Breast epithelium (tissue), 4 donors: ENCODE results near the gene ADAMTS3. TPM values are rescaled to one million over a fixed set of nuclear protein-coding genes. Genes with fewer than 3 reads are reported as not detected.

Experiments used
- DNase-seq, 2 donors: peaks; one replicate each; pipeline ENCODE4 v3.0.0-alpha.2; 2019; ENCODE audit warnings: low spot score in 2 of 2
- H3K27ac ChIP-seq, 2 donors: fragments of 200-600 bp; sonication (generic) in 1 of 2; one replicate each; pipeline ENCODE4 v1.5.1; 2016 to 2019; ENCODE audit warnings: mild to moderate bottlenecking in 1 of 2
- H3K27me3 ChIP-seq, 2 donors: fragments of 200-600 bp; sonication (generic) in 1 of 2; one replicate each; pipeline versions ENCODE4 v1.5.1 to v1.6.0; 2017 to 2019; ENCODE audit warnings: control low read depth in 1 of 2, mild to moderate bottlenecking in 1 of 2
- H3K36me3 ChIP-seq: fragments of 200-600 bp; one replicate; pipeline ENCODE4 v1.5.1; 2019
- H3K4me1 ChIP-seq, 2 donors: fragments of 200-600 bp; sonication (generic); one replicate each; pipeline ENCODE4 v1.5.1; 2016 to 2019; ENCODE audit warnings: control low read depth in 1 of 2
- H3K4me3 ChIP-seq, 3 donors: fragments of 200-600 bp; sonication (generic); 1 replicate in 2 of 3; 2 replicates in 1 of 3; pipeline ENCODE4 v1.5.1; 2016 to 2019; ENCODE audit warnings: mild to moderate bottlenecking in 3 of 3, moderate library complexity in 2 of 3
- H3K9me3 ChIP-seq, 2 donors: fragments of 200-600 bp; sonication (generic) in 1 of 2; one replicate each; pipeline ENCODE4 v1.5.1; 2016 to 2019; ENCODE audit warnings: control low read depth in 1 of 2
- CTCF ChIP-seq, 3 donors: fragments of 450-650 bp; IDR thresholded peaks; one replicate each; pipeline ENCODE4 v1.5.1; 2016 to 2017; ENCODE audit warnings: antibody characterized with exemption in 3 of 3, mild to moderate bottlenecking in 3 of 3, moderate library complexity in 3 of 3
- POLR2A ChIP-seq: fragments of 450-650 bp; IDR thresholded peaks from one replicate; pipeline ENCODE4 v1.6.1; 2016; ENCODE audit warnings: antibody characterized with exemption, mild to moderate bottlenecking, moderate library complexity
- POLR2AphosphoS5 ChIP-seq, 3 donors: sonication (generic); formaldehyde crosslinking; IDR thresholded peaks; one replicate each; pipeline ENCODE4 v1.6.1; 2017; ENCODE audit warnings: antibody characterized with exemption in 3 of 3
- intact Hi-C: fragments of 100-400 bp; cut with DNase I; formaldehyde crosslinking; loops from one replicate; pipeline ENCODE4 v1.15.1; 2023; ENCODE audit warnings: low total_unique reads
- total RNA-seq, 3 donors: library from RNA; depleted of rRNA; stranded (reverse); fragments of >200 nt; gene quantifications; one replicate each; pipeline ENCODE4 v1.1.0, GENCODE V29; 2016

The ADAMTS3 gene
- total RNA-seq, 3 donors from 2014 or later, result 1.9 to 5.6 (median 2.9) TPM

- TF ChIP-seq POLR2A (no peak), CTCF (IDR thresholded peaks at IDR 0.05) (no peak), POLR2AphosphoS5 (IDR thresholded peaks at IDR 0.05) (no peak)
- no peaks in the 10 kb centered on the region for H3K36me3 ChIP-seq
- H3K4me1 ChIP-seq, result no peaks in the 10 kb centered on the region
- no peak overlapping the region for H3K4me3 ChIP-seq
- no peak overlapping the region for H3K27ac ChIP-seq
- no peaks in the 10 kb centered on the region for H3K9me3 ChIP-seq
- intact Hi-C loops, result no loop called here
- H3K27me3 ChIP-seq, result no peaks in the 10 kb centered on the region
- no peak for DNase-seq
Measured at GRCh38 chr4:72383439-72383838, 185.6 kb downstream of the ADAMTS3 start.

GRCh38 chr4:72378901-72379300, 190.1 kb downstream of the ADAMTS3 start:
- H3K4me1 ChIP-seq, result peaks cover 0 to 4% of the 10 kb centered on the region in 2 donors
- intact Hi-C loops, result no loop called here
- H3K27ac ChIP-seq, result no peak overlapping the region
- H3K27me3 ChIP-seq, result no peaks in the 10 kb centered on the region
- no peaks in the 10 kb centered on the region for H3K36me3 ChIP-seq
- TF ChIP-seq POLR2AphosphoS5 (IDR thresholded peaks at IDR 0.05) (no peak), POLR2A (no peak), CTCF (IDR thresholded peaks at IDR 0.05) (no peak)
- no peak for DNase-seq
- H3K4me3 ChIP-seq, result no peak overlapping the region
- H3K9me3 ChIP-seq, result no peaks in the 10 kb centered on the region

DNA sequence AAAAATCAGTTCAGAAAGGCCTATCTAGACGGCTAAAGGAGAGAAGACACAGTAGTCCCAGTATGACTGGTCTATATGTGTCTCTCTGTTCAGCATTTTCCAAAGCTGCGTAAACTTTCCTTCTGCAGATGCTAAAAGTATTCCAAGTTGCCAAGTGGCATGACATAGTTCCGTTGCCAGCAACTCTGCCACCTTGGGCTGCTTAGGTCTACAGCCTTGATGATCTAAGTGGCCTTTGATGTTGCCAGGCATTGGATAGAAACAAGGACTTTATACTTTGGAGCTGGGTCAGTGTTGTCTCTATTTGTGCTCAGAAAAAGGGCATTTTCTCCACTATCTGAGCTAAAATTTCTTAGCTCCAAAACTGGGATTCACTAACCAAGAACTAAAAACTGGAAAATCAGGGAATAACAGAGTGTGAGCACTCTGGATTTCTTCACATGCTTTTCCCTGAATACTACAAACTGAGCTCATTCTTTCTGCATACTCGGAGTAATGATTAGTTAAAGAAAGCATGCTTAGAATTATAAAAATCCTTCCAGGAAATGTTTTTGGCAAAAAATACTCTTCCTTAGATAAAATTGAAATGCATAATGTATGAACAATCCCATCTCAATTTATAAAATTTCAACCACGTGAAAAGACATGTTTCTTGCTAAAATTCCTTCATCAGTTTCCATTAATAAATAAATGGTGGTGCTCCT, 191.4 kb downstream of the ADAMTS3 start:
- Histone ChIP-seq H3K4me3 (no peak overlapping the region), H3K4me1 (peaks cover 0 to 4% of the 10 kb centered on the region in 2 donors), H3K36me3 (no peaks in the 10 kb centered on the region), H3K9me3 (no peaks in the 10 kb centered on the region), H3K27me3 (no peaks in the 10 kb centered on the region), H3K27ac (no peak overlapping the region)
- intact Hi-C loops, result no loop called here
- DNase-seq, result no peak
- no peak for TF ChIP-seq POLR2AphosphoS5 (IDR thresholded peaks at IDR 0.05)
- no peak for TF ChIP-seq CTCF (IDR thresholded peaks at IDR 0.05)
- TF ChIP-seq POLR2A, result no peak

GRCh38 chr4:72376901-72377300, 192.1 kb downstream of the ADAMTS3 start:
- no peak overlapping the region for H3K27ac ChIP-seq
- H3K36me3 ChIP-seq, result no peaks in the 10 kb centered on the region
- H3K27me3 ChIP-seq, result no peaks in the 10 kb centered on the region
- no peak for TF ChIP-seq CTCF (IDR thresholded peaks at IDR 0.05)
- TF ChIP-seq POLR2AphosphoS5 (IDR thresholded peaks at IDR 0.05), result no peak
- TF ChIP-seq POLR2A, result no peak
- H3K4me1 ChIP-seq, result peaks cover 0 to 4% of the 10 kb centered on the region in 2 donors
- H3K9me3 ChIP-seq, result no peaks in the 10 kb centered on the region
- no peak for DNase-seq
- H3K4me3 ChIP-seq, result no peak overlapping the region
- intact Hi-C loops, result no loop called here

DNA sequence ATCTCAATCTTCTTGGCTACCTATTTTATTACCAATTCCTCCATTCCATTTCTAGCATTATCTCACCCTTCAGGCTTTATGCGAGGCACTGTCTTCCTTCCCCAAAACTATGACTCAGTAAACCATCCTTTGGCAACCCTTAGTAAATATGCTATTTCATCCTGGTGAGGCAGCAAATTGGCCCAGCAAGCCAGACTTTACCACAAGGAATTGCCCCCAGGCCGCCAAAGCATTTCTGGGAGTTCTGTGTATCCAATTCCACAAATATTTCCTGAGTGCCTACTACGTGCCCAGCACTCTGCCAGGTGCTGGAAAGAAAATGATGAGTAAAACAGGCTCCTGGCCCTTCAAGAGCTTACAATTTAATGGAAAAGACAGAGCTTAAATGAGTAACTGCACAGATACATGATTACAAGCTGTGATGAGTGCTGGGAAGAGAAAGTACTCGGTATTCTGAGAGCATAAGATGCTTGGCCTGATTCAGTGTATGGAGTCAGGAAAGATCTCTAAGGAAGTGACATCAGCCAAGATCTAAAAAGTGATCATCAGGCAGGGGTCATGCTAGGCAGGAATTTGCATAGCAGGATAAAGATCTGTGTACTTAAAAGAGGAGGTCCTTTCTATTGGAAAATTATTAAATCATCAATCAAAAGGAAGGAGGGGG, 193.8 kb downstream of the ADAMTS3 start:
- H3K27me3 ChIP-seq, result no peaks in the 10 kb centered on the region
- peak in 1 of 2 donors; percentile 59 for DNase-seq
- H3K4me3 ChIP-seq, result no peak overlapping the region
- peaks cover 0 to 4% of the 10 kb centered on the region in 2 donors for H3K4me1 ChIP-seq
- TF ChIP-seq POLR2A (no peak), POLR2AphosphoS5 (IDR thresholded peaks at IDR 0.05) (no peak), CTCF (IDR thresholded peaks at IDR 0.05) (no peak)
- H3K27ac ChIP-seq, result no peak overlapping the region
- H3K36me3 ChIP-seq, result no peaks in the 10 kb centered on the region
- H3K9me3 ChIP-seq, result no peaks in the 10 kb centered on the region
- intact Hi-C loops, result no loop called here
